C1 segment of cervical spinal cord (tissue), 14 donors: Measurements from ENCODE around the gene ITSN1.
"Not testable (repeated sequence)": the region's sequence is repeated elsewhere in the genome, so short reads cannot be mapped to it uniquely, and the experiment has no call there.

ENCODE experiments used
- DNase-seq, 14 donors: peaks; one replicate each; lab custom pipeline; 2025; lab: John Stamatoyannopoulos, UW

The ITSN1 gene

GRCh38 chr21:33926248-33926647 lies 283.9 kb downstream of the ITSN1 start:
- DNase-seq = not testable (repeated sequence)

GRCh38 chr21:33931052-33931798 lies 288.9 kb downstream of the ITSN1 start:
- not testable (repeated sequence) for DNase-seq

GRCh38 chr21:33931799-33932390 lies 289.6 kb downstream of the ITSN1 start:
- peak in 2 of 14 donors; percentile 8 to 10 for DNase-seq

- DNase-seq = no peak
Observed at GRCh38 chr21:33932731-33933130, 290.4 kb downstream of the ITSN1 start.

- no peak for DNase-seq
Observed at GRCh38 chr21:33936301-33937038, 294.2 kb downstream of the ITSN1 start.

- DNase-seq = no peak
Observed at GRCh38 chr21:33937146-33937545, 294.8 kb downstream of the ITSN1 start.

GRCh38 chr21:33937931-33938339 lies 295.6 kb downstream of the ITSN1 start:
- no peak for DNase-seq

- no peak for DNase-seq
Observed at GRCh38 chr21:33938381-33938780, 296.1 kb downstream of the ITSN1 start.

GRCh38 chr21:33939226-33939625 lies 296.9 kb downstream of the ITSN1 start:
- DNase-seq = no peak

GRCh38 chr21:33940164-33940880 lies 298.0 kb downstream of the ITSN1 start:
- no peak for DNase-seq

- no peak for DNase-seq
Observed at GRCh38 chr21:33940881-33941245, 298.6 kb downstream of the ITSN1 start.

GRCh38 chr21:33942426-33942825 lies 300.1 kb downstream of the ITSN1 start:
- no peak for DNase-seq

- DNase-seq = no peak
Observed at GRCh38 chr21:33943293-33943692, 301.0 kb downstream of the ITSN1 start.

GRCh38 chr21:33944185-33944763 lies 302.0 kb downstream of the ITSN1 start:
- DNase-seq = no peak

- no peak for DNase-seq
Observed at GRCh38 chr21:33945652-33946270, 303.5 kb downstream of the ITSN1 start.

GRCh38 chr21:33947451-33948095 lies 305.3 kb downstream of the ITSN1 start:
- DNase-seq = peak in 9 of 14 donors; percentile 39 to 91 (median 63)

GRCh38 chr21:33948096-33948950 lies 306.0 kb downstream of the ITSN1 start:
- peak in 9 of 14 donors; percentile 46 to 91 (median 62) for DNase-seq

GRCh38 chr21:33948951-33949444 lies 306.7 kb downstream of the ITSN1 start:
- no peak for DNase-seq
